Endothelial cell of umbilical vein (primary cell): ENCODE measurements around the gene NECTIN4. TPM values are rescaled to one million over a fixed set of nuclear protein-coding genes. Genes with fewer than 3 reads are reported as not detected.
A peak's percentile ranks its signal among the peaks of the same experiment; 100 is the strongest.
"Not testable (repeated sequence)": the region's sequence is repeated elsewhere in the genome, so short reads cannot be mapped to it uniquely, and the experiment has no call there.

Experiments used
- BruUV-seq: library from RNA; stranded (reverse); fragments of 400-500 nt; replicated peaks from 2 replicates; lab custom pipeline; 2021; lab: Mats Ljungman, UMichigan
- CTCF ChIA-PET: fragments of 300-600, 350-600 bp; sonication (Branson Sonifier 250); formaldehyde crosslinking; loops from one replicate; lab custom pipeline; 2021; ENCODE audit warnings: antibody characterized with exemption, inconsistent platforms; lab: Charles Lee
- POLR2A ChIA-PET: fragments of 300-600, 350-600 bp; sonication (Branson Sonifier 250); formaldehyde crosslinking; loops from one replicate; lab custom pipeline; 2021; ENCODE audit warnings: antibody characterized with exemption, inconsistent platforms; lab: Charles Lee
- DNase-seq: peaks from one replicate; pipeline ENCODE4 v3.0.0-alpha.2; 2011; ENCODE audit warnings: low read depth, low spot score
- FAIRE-seq: peaks from 2 replicates; lab custom pipeline; 2011; peaks lifted over from hg19 to GRCh38; lab: Jason Lieb, UNC
- H2AFZ ChIP-seq: 2 replicates; pipeline ENCODE4 v1.6.0; 2012; ENCODE audit warnings: low read depth, low read length, control low read depth, inconsistent platforms
- H3K27ac ChIP-seq: 2 replicates; pipeline ENCODE4 v1.5.1; 2011; ENCODE audit warnings: low read depth, mild to moderate bottlenecking, control low read depth, low read length, moderate library complexity; ENCODE audit not compliant: insufficient read depth
- H3K27me3 ChIP-seq, 2 experiments: 2 replicates each; pipeline versions ENCODE4 v1.6.0 to v1.6.1; 2011; ENCODE audit warnings: low read length in 2 of 2, mixed read lengths in 1 of 2; ENCODE audit not compliant: control insufficient read depth in 2 of 2, insufficient read depth in 2 of 2
- H3K36me3 ChIP-seq, 2 experiments: 2 replicates in 1 of 2; 3 replicates in 1 of 2; pipeline ENCODE4 v1.5.1; 2011; ENCODE audit warnings: low read length in 2 of 2, mild to moderate bottlenecking in 1 of 2, moderate library complexity in 1 of 2; ENCODE audit not compliant: control insufficient read depth in 2 of 2, insufficient read depth in 2 of 2; ENCODE audit errors: extremely low read depth in 1 of 2
- H3K4me1 ChIP-seq: 3 replicates; pipeline ENCODE4 v1.5.1; 2011; ENCODE audit warnings: mild to moderate bottlenecking, low read length; ENCODE audit not compliant: control insufficient read depth, insufficient read depth; ENCODE audit errors: extremely low read depth
- H3K4me2 ChIP-seq: 2 replicates; pipeline ENCODE4 v1.6.1; 2011; ENCODE audit warnings: low read length, control low read depth, mixed read lengths; ENCODE audit not compliant: insufficient read depth
- H3K4me3 ChIP-seq, 3 experiments: fragments of 200-600 bp in 1 of 3; sonication (generic), shearing (Covaris generic) in 1 of 3; replicated peaks in 1 of 3; 2 replicates each; pipeline ENCODE4 v1.5.1; 2011 to 2016; ENCODE audit warnings: control low read depth in 3 of 3, low read length in 3 of 3, mild to moderate bottlenecking in 2 of 3, inconsistent platforms in 1 of 3, low read depth in 1 of 3, moderate library complexity in 1 of 3; ENCODE audit not compliant: insufficient read depth in 1 of 3
- H3K79me2 ChIP-seq: 2 replicates; pipeline ENCODE4 v1.6.0; 2012; ENCODE audit warnings: low read length, inconsistent platforms; ENCODE audit not compliant: control insufficient read depth, insufficient read depth
- H3K9ac ChIP-seq: replicated peaks from 2 replicates; pipeline ENCODE3; 2011; ENCODE audit warnings: low read length, control low read depth; ENCODE audit not compliant: insufficient read depth; ENCODE audit errors: extremely low read depth
- H3K9me1 ChIP-seq: replicated peaks from 3 replicates; pipeline ENCODE4 v1.6.0; 2011; ENCODE audit warnings: mild to moderate bottlenecking, low read length; ENCODE audit not compliant: control insufficient read depth, insufficient read depth; ENCODE audit errors: extremely low read depth
- H3K9me3 ChIP-seq: replicated peaks from 2 replicates; pipeline ENCODE4 v1.5.1; 2012; ENCODE audit warnings: low read length, inconsistent platforms; ENCODE audit not compliant: control insufficient read depth, insufficient read depth
- H4K20me1 ChIP-seq: replicated peaks from 2 replicates; pipeline ENCODE3; 2011; ENCODE audit warnings: mild to moderate bottlenecking, low read length; ENCODE audit not compliant: control insufficient read depth, insufficient read depth; ENCODE audit errors: extremely low read depth
- EZH2 ChIP-seq: IDR thresholded peaks from 2 replicates; pipeline ENCODE4 v1.6.1; 2012; ENCODE audit warnings: borderline replicate concordance, low read depth, mild to moderate bottlenecking, moderate library complexity, low read length, inconsistent platforms; ENCODE audit not compliant: severe bottlenecking
- FOS ChIP-seq: IDR thresholded peaks from 2 replicates; pipeline ENCODE4 v1.6.1; 2011; ENCODE audit warnings: mild to moderate bottlenecking, low read length, moderate library complexity, borderline replicate concordance; ENCODE audit not compliant: insufficient read depth
- GATA2 ChIP-seq: IDR thresholded peaks from 2 replicates; pipeline ENCODE4 v1.7.0; 2011; ENCODE audit warnings: low read depth, mild to moderate bottlenecking, moderate library complexity, mixed read lengths, low read length; ENCODE audit not compliant: insufficient read length, insufficient read depth
- JUN ChIP-seq: IDR thresholded peaks from 2 replicates; pipeline ENCODE4 v1.6.1; 2011; ENCODE audit warnings: borderline replicate concordance, low read depth; ENCODE audit not compliant: insufficient read length, insufficient read depth
- MYC ChIP-seq: IDR thresholded peaks from one replicate; pipeline ENCODE4 v1.6.1; 2011; ENCODE audit warnings: mild to moderate bottlenecking, low read depth, low read length
- POLR2A ChIP-seq: IDR thresholded peaks from 2 replicates; pipeline ENCODE4 v1.6.1; 2012; ENCODE audit warnings: low read depth, mild to moderate bottlenecking, control low read depth, low read length
- POLR2AphosphoS5 ChIP-seq: IDR thresholded peaks from 2 replicates; pipeline ENCODE4 v1.6.1; 2012; ENCODE audit warnings: low read depth, mild to moderate bottlenecking, control low read depth, low read length, moderate library complexity; ENCODE audit not compliant: insufficient read depth
- dilution Hi-C: fragments of 300-500 bp; cut with MboI; formaldehyde crosslinking; loops from one replicate; pipeline ENCODE4 v1.15.0; 2019; ENCODE audit warnings: low sequenced_read_pairs; ENCODE audit not compliant: extremely low pct_ligation_motif_present
- intact Hi-C: fragments of 100-400 bp; cut with micrococcal nuclease; formaldehyde crosslinking; loops from one replicate; pipeline ENCODE4 v1.10.0; 2022
- polyA plus RNA-seq, 4 experiments: library from polyadenylated mRNA; depleted of rRNA in 3 of 4; stranded (reverse) in 3 of 4; unstranded in 1 of 4; fragments of >200 nt; gene quantifications; 2 replicates each; pipeline versions ENCODE4 v1.2.1 to v1.2.3, GENCODE V29; 2011 to 2012; ENCODE audit warnings: missing spikeins in 1 of 4
- total RNA-seq: library from RNA; stranded (reverse); gene quantifications from 2 replicates; pipeline ENCODE4 v1.2.3, GENCODE V29; 2021
- TF ChIP-seq, protein P1 (sequence below): IDR thresholded peaks from 2 replicates; pipeline ENCODE4 v1.6.1; 2011; ENCODE audit not compliant: insufficient read depth, insufficient read length
- TF ChIP-seq, protein P2 (sequence below), 2 donors: IDR thresholded peaks; 1 replicate in 1 of 2; 2 replicates in 1 of 2; pipeline ENCODE4 v1.5.1; 2011; ENCODE audit warnings: low read length in 2 of 2, mild to moderate bottlenecking in 2 of 2, moderate library complexity in 2 of 2, control low read depth in 1 of 2, inconsistent platforms in 1 of 2, low read depth in 1 of 2; ENCODE audit not compliant: insufficient read depth in 1 of 2; ENCODE audit errors: extremely low read depth in 1 of 2

Gene NECTIN4
- total and polyA plus RNA-seq, 2 donors (not counting 3 experiments of a cell fraction or from before 2014, with no cell fraction given): 0.15 to 0.58 TPM

DNA sequence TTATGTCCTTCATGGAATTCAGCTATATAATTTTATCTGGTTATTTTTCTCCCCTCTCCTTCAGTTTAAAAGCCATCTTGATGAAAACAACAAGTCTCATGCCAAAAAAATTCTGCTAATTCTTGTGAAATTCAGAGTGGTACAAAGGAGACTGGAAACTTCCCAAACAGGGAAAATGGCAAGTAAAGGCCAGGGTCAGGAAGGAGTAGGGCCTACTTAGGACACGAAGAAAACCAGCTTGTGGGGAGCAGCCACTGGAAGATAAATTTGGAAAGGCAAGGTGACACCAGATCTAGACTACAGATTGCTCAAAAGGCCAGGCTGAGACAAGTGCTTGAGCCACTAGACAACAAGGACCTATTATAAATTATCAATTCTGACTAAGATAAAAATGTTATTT is 56.9 kb downstream of the NECTIN4 start:
- H3K4me3 ChIP-seq: no peak overlapping the region
- FAIRE-seq: peak; percentile 26

DNA sequence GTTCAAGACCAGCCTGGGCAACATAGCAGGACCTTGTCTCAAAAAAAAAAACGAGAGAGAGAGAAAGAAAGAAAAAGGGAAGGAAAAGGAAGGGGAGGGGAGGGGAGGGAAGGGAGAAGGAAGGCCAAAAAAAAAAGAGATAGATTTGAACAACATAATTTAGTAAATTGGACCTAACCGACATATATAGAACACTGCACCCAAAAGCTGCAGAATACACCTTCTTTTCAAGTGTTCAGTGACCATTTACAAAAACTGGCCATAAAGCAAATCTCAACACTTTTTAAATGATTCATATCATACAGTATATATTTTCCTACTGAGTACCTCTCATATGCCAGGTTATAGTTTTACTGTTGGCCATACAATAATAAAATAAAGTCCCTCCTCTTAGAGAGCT is 57.5 kb downstream of the NECTIN4 start:
- Histone ChIP-seq H3K27me3 (no peaks in the 10 kb centered on the region), H3K9me1 (no peaks in the 10 kb centered on the region), H4K20me1 (no peaks in the 10 kb centered on the region), H3K79me2 (no peaks in the 10 kb centered on the region), H3K27ac (no peak overlapping the region), H2AFZ (no peak overlapping the region), H3K4me2 (no peak overlapping the region), H3K36me3 (no peaks in the 10 kb centered on the region), H3K9ac (no peak overlapping the region), H3K4me3 (no peak overlapping the region), H3K9me3 (no peaks in the 10 kb centered on the region), H3K4me1 (no peaks in the 10 kb centered on the region)
- no peak for TF ChIP-seq FOS
- TF ChIP-seq MYC: no peak
- no peak for TF ChIP-seq POLR2AphosphoS5
- TF ChIP-seq GATA2: no peak
- TF ChIP-seq, protein P1, sequence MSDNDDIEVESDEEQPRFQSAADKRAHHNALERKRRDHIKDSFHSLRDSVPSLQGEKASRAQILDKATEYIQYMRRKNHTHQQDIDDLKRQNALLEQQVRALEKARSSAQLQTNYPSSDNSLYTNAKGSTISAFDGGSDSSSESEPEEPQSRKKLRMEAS: no peak
- TF ChIP-seq POLR2A: no peak
- no peak for TF ChIP-seq JUN
- no peak for TF ChIP-seq EZH2
- TF ChIP-seq, protein P2, sequence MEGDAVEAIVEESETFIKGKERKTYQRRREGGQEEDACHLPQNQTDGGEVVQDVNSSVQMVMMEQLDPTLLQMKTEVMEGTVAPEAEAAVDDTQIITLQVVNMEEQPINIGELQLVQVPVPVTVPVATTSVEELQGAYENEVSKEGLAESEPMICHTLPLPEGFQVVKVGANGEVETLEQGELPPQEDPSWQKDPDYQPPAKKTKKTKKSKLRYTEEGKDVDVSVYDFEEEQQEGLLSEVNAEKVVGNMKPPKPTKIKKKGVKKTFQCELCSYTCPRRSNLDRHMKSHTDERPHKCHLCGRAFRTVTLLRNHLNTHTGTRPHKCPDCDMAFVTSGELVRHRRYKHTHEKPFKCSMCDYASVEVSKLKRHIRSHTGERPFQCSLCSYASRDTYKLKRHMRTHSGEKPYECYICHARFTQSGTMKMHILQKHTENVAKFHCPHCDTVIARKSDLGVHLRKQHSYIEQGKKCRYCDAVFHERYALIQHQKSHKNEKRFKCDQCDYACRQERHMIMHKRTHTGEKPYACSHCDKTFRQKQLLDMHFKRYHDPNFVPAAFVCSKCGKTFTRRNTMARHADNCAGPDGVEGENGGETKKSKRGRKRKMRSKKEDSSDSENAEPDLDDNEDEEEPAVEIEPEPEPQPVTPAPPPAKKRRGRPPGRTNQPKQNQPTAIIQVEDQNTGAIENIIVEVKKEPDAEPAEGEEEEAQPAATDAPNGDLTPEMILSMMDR (IDR thresholded peaks at IDR 0.05; ENCODE audit: extremely low read depth in 1 of 2, insufficient read depth in 1 of 2, low read depth in 1 of 2, low read length in 2 of 2): no peak
- ChIA-PET CTCF (interaction anchor here (1.7 kb wide), 1 partner anchor 34 kb away, joined by 8 read pairs; no protein-coding TSS in a partner anchor), POLR2A (no interaction called here)
- BruUV-seq: no TSS peak
- FAIRE-seq (no peak), DNase-seq (no peak)
- dilution Hi-C loops: no loop called here
- intact Hi-C loops: no loop called here

More for the DNA sequence above, 56.9 kb downstream of the NECTIN4 start:
- Histone ChIP-seq H3K27me3 (no peaks in the 10 kb centered on the region), H3K9ac (no peak overlapping the region), H3K4me1 (no peaks in the 10 kb centered on the region), H4K20me1 (no peaks in the 10 kb centered on the region), H3K9me3 (no peaks in the 10 kb centered on the region), H3K36me3 (no peaks in the 10 kb centered on the region), H2AFZ (no peak overlapping the region), H3K4me2 (no peak overlapping the region), H3K79me2 (no peaks in the 10 kb centered on the region), H3K27ac (no peak overlapping the region), H3K9me1 (no peaks in the 10 kb centered on the region)
- intact Hi-C loops (no loop called here), dilution Hi-C loops (no loop called here)
- no peak for DNase-seq
- ChIA-PET CTCF (interaction anchor here (0.7 to 1.7 kb wide), 3 partner anchors 11 to 35 kb away, joined by 3 to 8 read pairs (median 3); no protein-coding TSS in a partner anchor), POLR2A (no interaction called here)
- no TSS peak for BruUV-seq
- no peak for TF ChIP-seq POLR2A

DNA sequence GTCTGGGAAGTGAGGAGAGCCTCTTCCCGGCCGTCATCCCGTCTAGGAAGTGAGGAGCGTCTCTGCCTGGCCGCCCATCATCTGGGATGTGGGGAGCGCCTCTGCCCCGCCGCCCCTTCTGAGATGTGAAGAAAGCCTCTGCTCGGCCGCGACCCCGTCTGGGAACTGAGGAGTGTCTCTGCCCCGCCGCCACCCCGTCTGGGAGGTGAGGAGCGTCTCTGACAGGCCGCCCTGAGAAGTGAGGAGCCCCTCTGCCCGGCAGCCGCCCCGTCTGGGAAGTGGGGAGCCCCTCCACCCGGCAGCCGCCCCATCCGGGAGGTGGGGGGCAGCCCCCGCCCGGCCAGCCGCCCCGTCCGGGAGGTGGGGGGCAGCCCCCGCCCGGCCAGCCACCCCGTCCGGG is 59.9 kb downstream of the NECTIN4 start:
- H3K9me1 ChIP-seq, H3K79me2 ChIP-seq, H2AFZ ChIP-seq, H3K9me3 ChIP-seq, BruUV-seq, H3K4me2 ChIP-seq, H3K4me1 ChIP-seq, H3K4me3 ChIP-seq, H3K9ac ChIP-seq, H3K27ac ChIP-seq, FAIRE-seq, H3K36me3 ChIP-seq, H4K20me1 ChIP-seq, DNase-seq, dilution Hi-C loops, CTCF ChIA-PET, POLR2A ChIA-PET, H3K27me3 ChIP-seq: not testable (repeated sequence)
- intact Hi-C loops: loop anchor here (10.0 kb wide), 1 partner anchor 355 kb away; no protein-coding TSS in a partner anchor
